WI38 (cell line): ENCODE results near the gene PTH1R.

Source experiments
- H3K4me3 ChIP-seq: 2 replicates; pipeline ENCODE4 v1.5.1; 2011; ENCODE audit warnings: low read depth, mild to moderate bottlenecking, control low read depth, low read length
- TF ChIP-seq, protein P1 (sequence below): IDR thresholded peaks from 2 replicates; pipeline ENCODE4 v1.5.1; 2012; ENCODE audit warnings: low read depth, mild to moderate bottlenecking, control low read depth, low read length

PTH1R gene

DNA sequence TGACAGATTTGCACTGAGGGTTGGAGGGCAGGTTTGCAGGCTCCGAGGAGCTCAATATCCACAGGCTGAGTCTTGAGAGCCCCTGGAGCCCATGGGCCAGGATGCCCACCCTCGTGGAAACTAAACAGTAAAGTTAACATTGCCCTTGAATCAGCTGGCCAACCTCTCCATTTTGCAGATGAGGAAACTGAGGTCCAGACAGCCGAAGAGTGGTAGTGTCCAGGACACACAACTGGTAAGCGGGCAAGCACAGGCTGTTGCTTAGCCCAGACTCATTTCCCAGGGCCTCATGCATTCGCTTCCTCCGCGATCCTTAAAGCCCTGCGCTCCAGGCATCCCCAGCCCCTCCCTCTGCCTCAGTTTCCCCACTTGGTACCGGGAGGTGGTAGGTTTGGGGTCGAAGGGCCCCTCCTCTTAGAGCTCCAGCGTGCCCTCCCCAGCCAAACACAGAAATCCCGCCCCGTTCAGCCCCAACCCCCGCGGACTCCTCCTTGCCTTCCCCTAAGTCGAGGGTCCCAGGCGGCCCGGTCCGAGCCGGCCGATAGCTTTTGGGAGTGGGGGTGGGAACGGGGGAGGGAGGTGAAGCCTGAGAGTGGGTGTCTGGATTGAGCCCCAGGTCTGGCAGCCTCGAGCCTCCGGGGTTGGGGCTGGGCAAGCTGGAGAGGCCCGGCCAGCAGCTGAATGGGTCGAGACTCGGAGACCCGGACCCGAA is 3.5 kb downstream of the PTH1R start:
- TF ChIP-seq, protein P1, sequence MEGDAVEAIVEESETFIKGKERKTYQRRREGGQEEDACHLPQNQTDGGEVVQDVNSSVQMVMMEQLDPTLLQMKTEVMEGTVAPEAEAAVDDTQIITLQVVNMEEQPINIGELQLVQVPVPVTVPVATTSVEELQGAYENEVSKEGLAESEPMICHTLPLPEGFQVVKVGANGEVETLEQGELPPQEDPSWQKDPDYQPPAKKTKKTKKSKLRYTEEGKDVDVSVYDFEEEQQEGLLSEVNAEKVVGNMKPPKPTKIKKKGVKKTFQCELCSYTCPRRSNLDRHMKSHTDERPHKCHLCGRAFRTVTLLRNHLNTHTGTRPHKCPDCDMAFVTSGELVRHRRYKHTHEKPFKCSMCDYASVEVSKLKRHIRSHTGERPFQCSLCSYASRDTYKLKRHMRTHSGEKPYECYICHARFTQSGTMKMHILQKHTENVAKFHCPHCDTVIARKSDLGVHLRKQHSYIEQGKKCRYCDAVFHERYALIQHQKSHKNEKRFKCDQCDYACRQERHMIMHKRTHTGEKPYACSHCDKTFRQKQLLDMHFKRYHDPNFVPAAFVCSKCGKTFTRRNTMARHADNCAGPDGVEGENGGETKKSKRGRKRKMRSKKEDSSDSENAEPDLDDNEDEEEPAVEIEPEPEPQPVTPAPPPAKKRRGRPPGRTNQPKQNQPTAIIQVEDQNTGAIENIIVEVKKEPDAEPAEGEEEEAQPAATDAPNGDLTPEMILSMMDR, result no peak
- no peak overlapping the region for H3K4me3 ChIP-seq

DNA sequence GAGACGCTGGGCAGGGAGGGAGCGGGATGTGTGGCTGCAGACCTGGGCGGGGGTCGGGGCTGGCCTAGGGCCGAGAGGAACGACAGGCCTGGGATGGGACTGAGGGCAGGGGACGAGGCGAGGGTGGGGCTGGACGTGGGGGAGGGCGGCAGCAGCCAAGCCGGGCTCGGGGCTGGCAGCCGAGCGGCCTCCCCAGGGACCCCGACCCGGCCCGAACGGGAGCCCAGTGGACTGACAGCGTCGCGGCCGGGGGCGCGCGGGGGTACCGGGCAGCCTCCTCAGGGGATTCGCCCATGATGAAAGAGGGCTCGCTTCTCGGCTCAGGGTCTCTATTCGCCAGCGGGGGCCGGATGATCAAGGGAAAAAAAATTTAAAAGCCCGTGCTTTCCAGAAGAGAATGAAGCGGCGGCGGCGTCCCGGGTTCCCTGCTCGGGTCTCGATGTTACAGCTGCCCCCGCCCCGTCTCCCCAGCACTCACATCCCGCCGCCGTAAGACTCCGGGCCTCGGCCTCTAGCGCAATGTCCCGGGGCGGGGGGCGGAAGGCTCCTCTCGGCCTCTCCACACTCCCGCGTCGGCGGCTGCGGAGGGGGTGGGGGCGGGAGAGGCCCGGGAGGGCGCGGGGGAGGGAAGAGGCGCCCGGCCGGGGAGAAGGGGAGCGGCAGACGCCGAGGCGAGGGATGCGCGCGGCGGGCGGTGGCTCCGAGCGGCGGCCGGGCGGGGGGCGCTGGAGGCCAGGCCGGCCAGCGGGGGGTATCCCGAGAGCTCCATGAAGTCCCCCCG is 4.3 kb downstream of the PTH1R start:
- H3K4me3 ChIP-seq, result peak overlapping the region; percentile 58
- TF ChIP-seq, protein P1, result no peak

DNA sequence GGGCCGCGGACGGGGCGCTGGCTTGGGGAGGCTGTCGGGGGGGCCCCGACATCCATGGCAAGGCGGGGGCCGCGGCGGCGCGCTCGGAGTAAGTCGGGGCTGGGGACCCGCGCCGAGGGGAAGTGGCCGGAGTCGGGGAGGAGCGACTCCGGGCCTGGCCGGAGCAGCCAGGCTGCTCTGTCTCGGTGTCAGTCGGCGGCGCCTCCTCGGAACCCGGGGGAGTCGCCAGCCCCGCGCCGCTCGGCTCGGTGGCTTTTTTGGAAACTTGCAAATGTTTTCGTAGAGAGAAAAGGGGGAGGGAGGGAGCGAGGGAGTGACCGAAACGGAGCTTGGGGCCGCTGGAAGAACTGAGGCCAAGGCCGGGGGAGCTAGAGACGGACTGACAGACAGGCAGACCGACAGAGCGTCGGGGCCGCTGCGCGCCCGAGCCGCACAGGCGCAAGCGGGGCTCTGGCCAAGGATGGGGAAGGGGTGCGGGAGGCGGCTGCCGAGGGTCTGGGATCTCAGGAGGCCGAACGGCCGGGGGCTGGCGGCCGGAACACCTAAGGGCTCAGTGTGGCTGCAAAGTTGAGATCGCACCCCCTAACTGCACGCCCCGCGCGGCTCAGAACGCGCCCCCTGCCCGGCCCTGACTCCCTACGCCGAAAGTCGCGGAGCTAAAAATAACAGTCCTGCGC is 5.0 kb downstream of the PTH1R start:
- peak overlapping the region; percentile 58 for H3K4me3 ChIP-seq
- TF ChIP-seq, protein P1, result no peak

DNA sequence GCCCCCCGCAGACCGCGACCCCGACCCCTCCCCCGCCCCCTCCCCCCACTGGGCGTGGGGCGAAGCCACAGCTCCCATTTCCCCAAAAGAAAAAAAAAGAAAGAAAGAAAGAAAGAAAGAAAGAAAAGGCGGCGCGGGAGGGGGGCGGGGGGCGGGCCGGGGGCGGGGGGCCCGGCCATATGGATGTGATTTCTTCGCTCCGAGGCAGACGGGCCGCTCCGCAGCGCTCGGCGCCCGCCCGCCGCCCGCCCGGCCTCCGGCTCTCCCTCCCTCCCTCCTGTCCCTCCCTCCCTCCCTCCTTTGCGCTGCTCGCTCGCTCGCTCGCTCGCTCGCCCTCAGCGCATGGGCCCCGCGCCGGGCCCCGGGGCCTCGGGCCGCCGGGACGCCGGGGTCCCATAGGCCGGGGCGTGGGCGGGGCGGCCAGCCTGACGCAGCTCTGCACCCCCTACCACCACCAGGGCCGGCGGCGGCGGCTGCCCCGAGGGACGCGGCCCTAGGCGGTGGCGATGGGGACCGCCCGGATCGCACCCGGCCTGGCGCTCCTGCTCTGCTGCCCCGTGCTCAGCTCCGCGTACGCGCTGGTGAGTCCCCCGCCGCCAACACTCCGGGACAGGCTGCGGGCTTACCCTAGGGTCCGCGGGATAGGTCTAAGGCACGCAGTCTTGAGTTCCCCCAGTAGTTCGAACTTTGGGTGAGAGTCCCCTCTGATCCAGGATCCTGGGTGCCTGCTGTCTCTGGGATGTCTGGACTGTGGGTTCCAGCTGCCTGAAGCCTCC is 5.7 kb downstream of the PTH1R start:
- peak overlapping the region; percentile 58 for H3K4me3 ChIP-seq
- TF ChIP-seq, protein P1, result no peak

DNA sequence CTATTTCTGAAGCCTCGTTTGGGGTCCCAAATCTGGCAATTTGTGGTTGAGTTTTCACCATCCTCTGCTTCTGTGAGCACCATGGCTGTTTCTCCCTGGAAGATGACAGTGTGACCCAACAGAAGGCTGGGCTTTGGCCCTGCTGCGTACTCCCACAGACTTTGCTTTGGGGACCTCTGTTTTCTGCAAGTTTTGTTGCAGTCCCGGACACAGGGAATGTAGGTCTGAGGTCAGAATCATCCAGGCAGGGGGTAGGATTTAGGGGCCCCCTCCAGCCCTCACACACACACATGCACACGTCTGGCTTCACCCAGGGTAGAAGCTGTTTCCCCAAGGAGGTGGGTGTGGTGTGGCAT is 6.3 kb downstream of the PTH1R start:
- no peak overlapping the region for H3K4me3 ChIP-seq
- TF ChIP-seq, protein P1, result no peak

GRCh38 chr3:46884427-46884826 is 6.9 kb downstream of the PTH1R start:
- no peak overlapping the region for H3K4me3 ChIP-seq
- TF ChIP-seq, protein P1, result no peak
